ENCODE data around the gene WNK2. TPM values are rescaled to one million over a fixed set of nuclear protein-coding genes. Genes with fewer than 3 reads are reported as not detected.

Gene WNK2
- total and polyA plus RNA-seq, 2 donors (not counting 3 experiments of a cell fraction or from before 2014, with no cell fraction given) = not detected

DNA sequence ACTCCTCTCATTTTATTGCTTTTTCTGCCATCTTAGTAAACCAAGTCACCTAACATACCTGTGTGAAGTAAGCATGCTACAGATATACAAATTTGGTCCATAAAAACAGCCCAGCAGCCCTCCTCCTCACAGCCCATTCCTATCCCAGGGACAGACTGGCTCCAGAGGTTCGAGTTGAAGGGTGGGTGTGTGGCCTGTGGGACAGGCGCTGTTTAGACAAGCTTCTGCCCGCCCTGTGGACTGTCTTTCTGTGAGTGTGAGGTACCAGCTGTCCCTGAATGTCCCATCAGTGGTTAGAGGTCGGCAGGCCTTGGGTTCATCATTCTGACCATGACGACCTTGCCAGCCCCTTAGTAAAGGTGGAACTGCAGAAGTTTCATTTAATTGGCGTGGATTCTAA is 82.0 kb downstream of the WNK2 start:
- no peaks in the 10 kb centered on the region for H3K27me3 ChIP-seq (ENCODE audit: control insufficient read depth in 2 of 2, insufficient read depth in 2 of 2, low read length in 2 of 2)
- no peak for DNase-seq (ENCODE audit: low read depth, low spot score)
- no peak overlapping the region for H2AFZ ChIP-seq (ENCODE audit: low read depth, low read length)
- no peaks in the 10 kb centered on the region for H4K20me1 ChIP-seq (replicated peaks; ENCODE audit: control insufficient read depth, extremely low read depth, insufficient read depth, low read length)
- ChIA-PET POLR2A (no interaction called here), CTCF (no interaction called here)
- intact Hi-C loops (cut with micrococcal nuclease) (no loop called here), dilution Hi-C loops (cut with MboI; ENCODE audit: extremely low pct_ligation_motif_present, low sequenced_read_pairs) (no loop called here)
- no peak overlapping the region for H3K9ac ChIP-seq (replicated peaks; ENCODE audit: extremely low read depth, insufficient read depth, low read length)
- FAIRE-seq = no peak
- no peak for TF ChIP-seq POLR2A (IDR thresholded peaks at IDR 0.05; ENCODE audit: low read depth, low read length)
- no peak overlapping the region for H3K4me2 ChIP-seq (ENCODE audit: insufficient read depth, low read length)
- H3K4me1 ChIP-seq (ENCODE audit: control insufficient read depth, extremely low read depth, insufficient read depth, low read length) = no peaks in the 10 kb centered on the region
- H3K9me3 ChIP-seq (replicated peaks; ENCODE audit: control insufficient read depth, insufficient read depth, low read length) = no peaks in the 10 kb centered on the region
- no peaks in the 10 kb centered on the region for H3K9me1 ChIP-seq (replicated peaks; ENCODE audit: control insufficient read depth, extremely low read depth, insufficient read depth, low read length)
- BruUV-seq (replicated peaks) = no TSS peak
- H3K4me3 ChIP-seq (replicated peaks in 1 of 3; ENCODE audit: insufficient read depth in 1 of 3, low read depth in 1 of 3, low read length in 3 of 3) = no peak overlapping the region
- H3K36me3 ChIP-seq (ENCODE audit: control insufficient read depth in 2 of 2, extremely low read depth in 1 of 2, insufficient read depth in 2 of 2, low read length in 2 of 2) = no peaks in the 10 kb centered on the region
- H3K79me2 ChIP-seq (ENCODE audit: control insufficient read depth, insufficient read depth, low read length) = no peaks in the 10 kb centered on the region
- no peak overlapping the region for H3K27ac ChIP-seq (ENCODE audit: insufficient read depth, low read depth, low read length)

DNA sequence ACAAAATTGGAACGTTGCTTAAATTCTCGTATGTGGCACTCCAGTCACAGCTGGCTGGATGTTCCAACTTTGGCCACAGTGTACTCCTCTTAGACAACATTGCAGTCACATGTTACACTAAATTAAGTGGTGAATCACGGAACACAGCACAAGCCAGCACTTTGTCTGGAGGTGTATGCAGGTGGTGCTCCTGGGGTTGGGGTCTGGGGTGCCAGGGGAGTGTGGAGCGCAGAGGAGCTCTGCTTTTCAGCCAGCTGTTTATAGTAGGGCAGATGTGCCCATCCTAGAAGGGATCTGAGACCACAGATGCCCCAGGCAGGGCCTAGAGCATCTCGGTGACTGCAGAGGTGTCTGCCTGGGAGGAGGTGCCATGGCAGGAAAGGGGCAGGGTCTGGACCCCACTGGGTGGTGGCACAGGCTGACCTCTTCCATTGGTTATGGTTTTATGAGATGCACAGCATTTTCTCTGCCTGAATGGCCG is 82.6 kb downstream of the WNK2 start:
- FAIRE-seq (no peak), DNase-seq (ENCODE audit: low read depth, low spot score) (no peak)
- no peaks in the 10 kb centered on the region for H3K79me2 ChIP-seq (ENCODE audit: control insufficient read depth, insufficient read depth, low read length)
- no TSS peak for BruUV-seq (replicated peaks)
- H3K9ac ChIP-seq (replicated peaks; ENCODE audit: extremely low read depth, insufficient read depth, low read length) = no peak overlapping the region
- H3K4me3 ChIP-seq (replicated peaks in 1 of 3; ENCODE audit: insufficient read depth in 1 of 3, low read depth in 1 of 3, low read length in 3 of 3) = no peak overlapping the region
- CTCF ChIA-PET = no interaction called here
- intact Hi-C loops (cut with micrococcal nuclease) = no loop called here
- H3K4me1 ChIP-seq (ENCODE audit: control insufficient read depth, extremely low read depth, insufficient read depth, low read length) = no peaks in the 10 kb centered on the region
- POLR2A ChIA-PET = no interaction called here
- no peaks in the 10 kb centered on the region for H4K20me1 ChIP-seq (replicated peaks; ENCODE audit: control insufficient read depth, extremely low read depth, insufficient read depth, low read length)
- no peaks in the 10 kb centered on the region for H3K27me3 ChIP-seq (ENCODE audit: control insufficient read depth in 2 of 2, insufficient read depth in 2 of 2, low read length in 2 of 2)
- no peak overlapping the region for H3K27ac ChIP-seq (ENCODE audit: insufficient read depth, low read depth, low read length)
- H3K9me1 ChIP-seq (replicated peaks; ENCODE audit: control insufficient read depth, extremely low read depth, insufficient read depth, low read length) = no peaks in the 10 kb centered on the region
- H2AFZ ChIP-seq (ENCODE audit: low read depth, low read length) = no peak overlapping the region
- TF ChIP-seq GATA2 (IDR thresholded peaks at IDR 0.05; ENCODE audit: insufficient read depth, insufficient read length, low read depth, low read length) = no peak
- TF ChIP-seq EZH2 (IDR thresholded peaks at IDR 0.05; ENCODE audit: borderline replicate concordance, low read depth, low read length, severe bottlenecking) = no peak
- TF ChIP-seq FOS (IDR thresholded peaks at IDR 0.05; ENCODE audit: borderline replicate concordance, insufficient read depth, low read length) = no peak
- no peak for TF ChIP-seq MYC (IDR thresholded peaks at IDR 0.05; ENCODE audit: low read depth, low read length)
- no peak for TF ChIP-seq JUN (IDR thresholded peaks at IDR 0.05; ENCODE audit: borderline replicate concordance, insufficient read depth, insufficient read length, low read depth)
- TF ChIP-seq, protein P1, sequence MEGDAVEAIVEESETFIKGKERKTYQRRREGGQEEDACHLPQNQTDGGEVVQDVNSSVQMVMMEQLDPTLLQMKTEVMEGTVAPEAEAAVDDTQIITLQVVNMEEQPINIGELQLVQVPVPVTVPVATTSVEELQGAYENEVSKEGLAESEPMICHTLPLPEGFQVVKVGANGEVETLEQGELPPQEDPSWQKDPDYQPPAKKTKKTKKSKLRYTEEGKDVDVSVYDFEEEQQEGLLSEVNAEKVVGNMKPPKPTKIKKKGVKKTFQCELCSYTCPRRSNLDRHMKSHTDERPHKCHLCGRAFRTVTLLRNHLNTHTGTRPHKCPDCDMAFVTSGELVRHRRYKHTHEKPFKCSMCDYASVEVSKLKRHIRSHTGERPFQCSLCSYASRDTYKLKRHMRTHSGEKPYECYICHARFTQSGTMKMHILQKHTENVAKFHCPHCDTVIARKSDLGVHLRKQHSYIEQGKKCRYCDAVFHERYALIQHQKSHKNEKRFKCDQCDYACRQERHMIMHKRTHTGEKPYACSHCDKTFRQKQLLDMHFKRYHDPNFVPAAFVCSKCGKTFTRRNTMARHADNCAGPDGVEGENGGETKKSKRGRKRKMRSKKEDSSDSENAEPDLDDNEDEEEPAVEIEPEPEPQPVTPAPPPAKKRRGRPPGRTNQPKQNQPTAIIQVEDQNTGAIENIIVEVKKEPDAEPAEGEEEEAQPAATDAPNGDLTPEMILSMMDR (IDR thresholded peaks at IDR 0.05; ENCODE audit: extremely low read depth in 1 of 2, insufficient read depth in 1 of 2, low read depth in 1 of 2, low read length in 2 of 2) = no peak
- TF ChIP-seq, protein P2, sequence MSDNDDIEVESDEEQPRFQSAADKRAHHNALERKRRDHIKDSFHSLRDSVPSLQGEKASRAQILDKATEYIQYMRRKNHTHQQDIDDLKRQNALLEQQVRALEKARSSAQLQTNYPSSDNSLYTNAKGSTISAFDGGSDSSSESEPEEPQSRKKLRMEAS (IDR thresholded peaks at IDR 0.05; ENCODE audit: insufficient read depth, insufficient read length) = no peak
- TF ChIP-seq POLR2A (IDR thresholded peaks at IDR 0.05; ENCODE audit: low read depth, low read length) = no peak
- no peak for TF ChIP-seq POLR2AphosphoS5 (IDR thresholded peaks at IDR 0.05; ENCODE audit: insufficient read depth, low read depth, low read length)
- dilution Hi-C loops (cut with MboI; ENCODE audit: extremely low pct_ligation_motif_present, low sequenced_read_pairs) = no loop called here
- H3K36me3 ChIP-seq (ENCODE audit: control insufficient read depth in 2 of 2, extremely low read depth in 1 of 2, insufficient read depth in 2 of 2, low read length in 2 of 2) = no peaks in the 10 kb centered on the region
- no peak overlapping the region for H3K4me2 ChIP-seq (ENCODE audit: insufficient read depth, low read length)
- H3K9me3 ChIP-seq (replicated peaks; ENCODE audit: control insufficient read depth, insufficient read depth, low read length) = no peaks in the 10 kb centered on the region

Measured in endothelial cell of umbilical vein (primary cell).